Activated CD4-positive, alpha-beta T cell treated with anti-CD3 and anti-CD28 coated beads, Interleukin-2, amount 10 ng/mL, durations not matched to agents 7 days and 5 days (primary cell): ENCODE results near the gene UBR4. TPM values are rescaled to one million over a fixed set of nuclear protein-coding genes. Genes with fewer than 3 reads are reported as not detected.
A peak's percentile ranks its signal among the peaks of the same experiment; 100 is the strongest.
"Not testable (repeated sequence)": the region's sequence is repeated elsewhere in the genome, so short reads cannot be mapped to it uniquely, and the experiment has no call there.

ENCODE experiments used
- CTCF ChIA-PET: fragments of 350-600 bp; sonication (Branson Sonifier 250); formaldehyde crosslinking; loops from one replicate; lab custom pipeline; 2021; ENCODE audit warnings: antibody characterized with exemption; lab: Charles Lee
- POLR2A ChIA-PET: fragments of 350-600 bp; sonication (Branson Sonifier 250); formaldehyde crosslinking; loops from one replicate; lab custom pipeline; 2021; ENCODE audit warnings: antibody characterized with exemption; lab: Charles Lee
- DNase-seq: peaks from one replicate; pipeline ENCODE4 v3.0.0-alpha.2; 2020
- H3K27ac Mint-ChIP-seq: one replicate; pipeline ENCODE4 v1.8.0; 2021; ENCODE audit warnings: mild to moderate bottlenecking, moderate library complexity, mixed read lengths
- H3K27me3 Mint-ChIP-seq: one replicate; pipeline ENCODE4 v1.8.0; 2021; ENCODE audit warnings: mixed read lengths
- H3K36me3 Mint-ChIP-seq: one replicate; pipeline ENCODE4 v1.8.0; 2021; ENCODE audit warnings: low read depth, mixed read lengths
- H3K4me1 Mint-ChIP-seq: one replicate; pipeline ENCODE4 v1.8.0; 2021; ENCODE audit warnings: mixed read lengths
- H3K4me3 Mint-ChIP-seq: one replicate; pipeline ENCODE4 v1.8.0; 2021; ENCODE audit warnings: mild to moderate bottlenecking, moderate library complexity, mixed read lengths
- H3K9me3 Mint-ChIP-seq: one replicate; pipeline ENCODE4 v1.8.0; 2021; ENCODE audit warnings: mixed read lengths
- total RNA-seq, 2 experiments: library from RNA; stranded (reverse); gene quantifications; one replicate each; pipeline ENCODE4 v1.2.3, GENCODE V29; 2021

Gene UBR4
- total RNA-seq, result 100 to 1,000 TPM; 116 to 125 TPM

DNA sequence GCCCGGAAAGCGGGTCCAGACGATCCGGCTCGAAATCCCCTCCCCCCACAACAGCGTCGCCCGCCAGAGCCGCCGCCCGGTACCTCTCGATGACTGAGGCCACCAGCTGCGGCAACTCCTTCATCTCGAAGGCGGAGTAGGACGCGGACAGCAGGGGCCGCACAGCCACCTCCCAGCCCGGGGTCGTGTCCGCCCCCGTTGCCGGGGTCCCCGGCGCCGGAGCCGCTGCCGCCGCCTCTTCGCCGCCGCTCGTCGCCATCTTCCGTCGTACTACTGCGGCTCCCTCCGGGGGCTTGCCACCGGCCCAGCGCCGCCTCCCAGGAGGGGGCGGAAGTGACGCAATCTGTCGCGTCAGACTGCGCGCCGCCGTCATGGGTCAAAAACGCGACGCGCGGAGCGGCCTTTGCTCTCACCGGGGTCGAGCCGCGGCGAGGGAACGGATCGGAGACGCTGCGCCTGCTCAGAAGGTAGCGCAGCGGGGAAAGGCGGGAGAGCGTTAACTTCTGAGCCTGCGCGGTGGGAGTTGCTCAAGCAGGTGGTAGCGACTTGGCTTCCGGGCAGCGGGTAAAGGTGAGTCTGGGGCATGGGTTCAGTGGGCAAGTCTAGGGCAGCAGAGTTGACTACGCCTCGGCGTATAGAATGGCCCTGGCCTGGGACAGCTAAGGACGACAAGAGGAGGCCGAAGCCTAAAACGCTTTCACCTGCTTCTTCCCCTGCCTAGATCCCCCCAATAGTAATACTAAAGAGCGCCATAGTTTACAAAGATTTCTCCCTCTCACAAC lies at the start of gene UBR4:
Gene UBR4, minus strand, starts transcription at position 277 of the 782 bp plus-strand sequence. Its CDS starts 18 bp downstream, at position 259.
- POLR2A ChIA-PET, result no interaction called here
- CTCF ChIA-PET, result interaction anchor here (1.1 to 3.2 kb wide), 7 partner anchors 8 to 327 kb away, joined by 3 to 9 read pairs (median 4); no protein-coding TSS in a partner anchor
- H3K36me3 Mint-ChIP-seq, result peaks cover 27% of the 10 kb centered on the region

DNA sequence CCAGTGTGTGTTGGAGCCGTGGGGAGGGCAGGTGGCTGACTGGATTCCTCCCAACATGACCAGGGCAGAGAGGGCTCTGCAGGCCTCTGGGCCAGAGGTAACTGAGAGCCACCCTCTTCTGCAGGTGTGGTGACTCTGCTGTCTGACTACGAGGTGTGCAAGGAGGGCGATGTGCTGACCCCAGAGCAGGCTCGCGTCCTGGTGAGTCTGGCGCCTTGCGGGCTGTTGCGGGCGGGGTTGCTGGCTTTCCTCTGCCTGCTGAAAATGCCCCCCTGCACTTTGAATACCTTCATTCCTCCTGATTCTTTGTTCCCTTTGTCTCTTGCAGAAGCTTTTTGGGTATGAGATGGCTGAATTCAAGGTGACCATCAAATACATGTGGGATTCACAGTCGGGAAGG lies 48.3 kb upstream of the UBR4 start:
- Mint-ChIP-seq H3K27ac (no peak overlapping the region), H3K4me1 (peaks cover 15% of the 10 kb centered on the region), H3K4me3 (no peak overlapping the region), H3K36me3 (peaks cover 16% of the 10 kb centered on the region), H3K27me3 (no peaks in the 10 kb centered on the region), H3K9me3 (no peaks in the 10 kb centered on the region)
- DNase-seq, result no peak
- CTCF ChIA-PET, result no interaction called here
- POLR2A ChIA-PET, result no interaction called here

More for the DNA sequence above, at the start of gene UBR4:
- Mint-ChIP-seq H3K27ac (peak within 1 kb of the TSS; percentile 97), H3K4me3 (peak within 1 kb of the TSS; percentile 93), H3K27me3 (no peaks in the 10 kb centered on the region), H3K4me1 (peaks cover 74% of the 10 kb centered on the region), H3K9me3 (no peaks in the 10 kb centered on the region)
- peak; percentile 96 for DNase-seq

DNA sequence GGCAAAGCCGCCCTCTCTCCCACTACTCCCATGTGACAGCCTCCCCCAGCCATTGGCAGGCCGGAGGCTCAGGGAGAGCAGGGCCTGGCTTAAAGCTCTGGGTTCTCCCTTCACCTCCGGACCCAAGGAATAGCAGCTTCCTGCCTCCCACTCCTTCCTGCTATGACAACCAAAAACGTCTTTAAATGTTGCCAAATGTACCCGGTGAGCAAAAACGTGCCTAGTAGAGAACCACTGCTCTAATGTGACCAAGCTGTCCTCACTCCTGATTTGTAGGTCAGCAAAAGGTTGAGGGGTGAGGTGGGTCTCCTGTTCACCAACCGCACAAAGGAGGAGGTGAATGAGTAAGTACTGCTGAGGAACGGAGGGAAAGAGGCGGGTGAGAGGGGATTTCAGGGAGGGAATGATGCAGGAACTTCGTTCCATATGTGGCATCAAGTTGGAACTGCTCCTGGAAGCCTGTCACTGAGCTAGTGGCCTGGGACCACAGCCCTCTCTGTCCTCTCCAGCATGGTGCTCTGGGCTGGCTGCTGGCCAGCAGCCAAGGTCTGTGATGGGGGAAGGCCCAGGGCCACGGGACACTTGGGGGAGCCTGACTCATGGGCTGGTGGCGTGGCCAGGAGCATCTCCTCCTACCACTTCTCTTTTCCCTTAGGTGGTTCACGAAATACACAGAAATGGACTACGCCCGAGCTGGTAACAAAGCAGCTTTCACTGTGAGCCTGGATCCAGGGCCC lies 47.3 kb upstream of the UBR4 start:
- DNase-seq, result no peak
- CTCF ChIA-PET, result interaction anchor here (0.6 to 1.4 kb wide), 2 partner anchors 10 to 49 kb away, joined by 4 read pairs; no protein-coding TSS in a partner anchor
- Mint-ChIP-seq H3K4me3 (no peak overlapping the region), H3K36me3 (peaks cover 16% of the 10 kb centered on the region), H3K9me3 (no peaks in the 10 kb centered on the region), H3K27me3 (no peaks in the 10 kb centered on the region), H3K4me1 (peaks cover 22% of the 10 kb centered on the region), H3K27ac (no peak overlapping the region)
- POLR2A ChIA-PET, result no interaction called here

- H3K4me3 Mint-ChIP-seq, H3K27me3 Mint-ChIP-seq, DNase-seq, H3K27ac Mint-ChIP-seq, H3K9me3 Mint-ChIP-seq: not testable (repeated sequence)
- peaks cover 26% of the 10 kb centered on the region for H3K4me1 Mint-ChIP-seq
- POLR2A ChIA-PET, result interaction anchor here (0.6 kb wide), 1 partner anchor 111 kb away, joined by 4 read pairs; no protein-coding TSS in a partner anchor
- peaks cover 16% of the 10 kb centered on the region for H3K36me3 Mint-ChIP-seq
- CTCF ChIA-PET, result interaction anchor here (0.8 to 1.4 kb wide), 2 partner anchors 9 to 10 kb away, joined by 3 to 4 read pairs; no protein-coding TSS in a partner anchor
These were observed 46.2 kb upstream of the UBR4 start for GRCh38 chr1:19256301-19256700.

DNA sequence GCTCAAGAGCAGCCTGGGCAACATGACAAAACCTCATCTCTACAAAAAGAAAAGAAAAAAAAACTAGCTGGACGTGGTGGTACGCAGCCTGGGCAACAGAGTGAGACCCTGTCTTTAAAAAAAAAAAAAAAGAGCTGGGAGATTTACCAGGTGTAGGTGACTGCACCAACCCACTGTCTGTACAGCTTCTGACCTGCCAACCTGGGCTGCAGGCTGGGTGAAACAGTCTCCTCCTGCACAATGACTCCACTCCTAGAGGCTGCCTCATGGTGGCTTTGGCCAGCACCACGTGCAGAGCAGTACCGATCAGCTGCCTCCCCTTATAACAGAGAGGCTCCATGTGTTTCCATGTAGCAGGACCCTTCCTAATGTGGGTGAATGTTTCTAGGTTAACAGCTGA lies 45.2 kb upstream of the UBR4 start:
- H3K9me3 Mint-ChIP-seq, result no peaks in the 10 kb centered on the region
- H3K27ac Mint-ChIP-seq, result no peak overlapping the region
- H3K4me1 Mint-ChIP-seq, result peaks cover 35% of the 10 kb centered on the region
- POLR2A ChIA-PET, result no interaction called here
- no peaks in the 10 kb centered on the region for H3K27me3 Mint-ChIP-seq
- CTCF ChIA-PET, result no interaction called here
- peaks cover 16% of the 10 kb centered on the region for H3K36me3 Mint-ChIP-seq
- H3K4me3 Mint-ChIP-seq, result no peak overlapping the region
- DNase-seq, result no peak

- no peak for DNase-seq
- ChIA-PET POLR2A (no interaction called here), CTCF (no interaction called here)
- no peak overlapping the region for H3K4me3 Mint-ChIP-seq
- H3K27me3 Mint-ChIP-seq, result no peaks in the 10 kb centered on the region
- H3K9me3 Mint-ChIP-seq, result no peaks in the 10 kb centered on the region
- H3K27ac Mint-ChIP-seq, result peak overlapping the region; percentile 19
- peaks cover 12% of the 10 kb centered on the region for H3K36me3 Mint-ChIP-seq
- H3K4me1 Mint-ChIP-seq, result peaks cover 41% of the 10 kb centered on the region
These were observed 44.4 kb upstream of the UBR4 start for GRCh38 chr1:19254416-19254815.

- H3K4me1 Mint-ChIP-seq, result peaks cover 37% of the 10 kb centered on the region
- H3K9me3 Mint-ChIP-seq, result no peaks in the 10 kb centered on the region
- CTCF ChIA-PET, result interaction anchor here (0.6 to 3.6 kb wide), 6 partner anchors 10 to 402 kb away, joined by 3 to 14 read pairs (median 4); no protein-coding TSS in a partner anchor
- no peaks in the 10 kb centered on the region for H3K27me3 Mint-ChIP-seq
- peak within 1 kb of the TSS; percentile 97 for H3K27ac Mint-ChIP-seq
- H3K4me3 Mint-ChIP-seq, result peak within 1 kb of the TSS; percentile 98
- H3K36me3 Mint-ChIP-seq, result peaks cover under 1% of the 10 kb centered on the region
- DNase-seq, result peak; percentile 89
- POLR2A ChIA-PET, result no interaction called here
These were observed 41.5 kb upstream of the UBR4 start, which contains the start of the genes EMC1 and MRTO4 for GRCh38 chr1:19251305-19252196. Gene EMC1 (minus strand): TSS chr1:19251524. CDS start chr1:19251509, 15 bp downstream. Gene MRTO4 (plus strand): TSS chr1:19251805. CDS start chr1:19251836, 31 bp downstream.

- CTCF ChIA-PET, result interaction anchor here (1.4 to 3.6 kb wide), 4 partner anchors 10 to 403 kb away, joined by 4 to 14 read pairs (median 5); no protein-coding TSS in a partner anchor
- no peaks in the 10 kb centered on the region for H3K9me3 Mint-ChIP-seq
- peak; percentile 11 for DNase-seq
- peak overlapping the region; percentile 98 for H3K4me3 Mint-ChIP-seq
- peaks cover 37% of the 10 kb centered on the region for H3K4me1 Mint-ChIP-seq
- no peaks in the 10 kb centered on the region for H3K27me3 Mint-ChIP-seq
- H3K27ac Mint-ChIP-seq, result peak overlapping the region; percentile 97
- H3K36me3 Mint-ChIP-seq, result no peaks in the 10 kb centered on the region
- POLR2A ChIA-PET, result no interaction called here
These were observed 40.7 kb upstream of the UBR4 start for GRCh38 chr1:19250629-19251304.

DNA sequence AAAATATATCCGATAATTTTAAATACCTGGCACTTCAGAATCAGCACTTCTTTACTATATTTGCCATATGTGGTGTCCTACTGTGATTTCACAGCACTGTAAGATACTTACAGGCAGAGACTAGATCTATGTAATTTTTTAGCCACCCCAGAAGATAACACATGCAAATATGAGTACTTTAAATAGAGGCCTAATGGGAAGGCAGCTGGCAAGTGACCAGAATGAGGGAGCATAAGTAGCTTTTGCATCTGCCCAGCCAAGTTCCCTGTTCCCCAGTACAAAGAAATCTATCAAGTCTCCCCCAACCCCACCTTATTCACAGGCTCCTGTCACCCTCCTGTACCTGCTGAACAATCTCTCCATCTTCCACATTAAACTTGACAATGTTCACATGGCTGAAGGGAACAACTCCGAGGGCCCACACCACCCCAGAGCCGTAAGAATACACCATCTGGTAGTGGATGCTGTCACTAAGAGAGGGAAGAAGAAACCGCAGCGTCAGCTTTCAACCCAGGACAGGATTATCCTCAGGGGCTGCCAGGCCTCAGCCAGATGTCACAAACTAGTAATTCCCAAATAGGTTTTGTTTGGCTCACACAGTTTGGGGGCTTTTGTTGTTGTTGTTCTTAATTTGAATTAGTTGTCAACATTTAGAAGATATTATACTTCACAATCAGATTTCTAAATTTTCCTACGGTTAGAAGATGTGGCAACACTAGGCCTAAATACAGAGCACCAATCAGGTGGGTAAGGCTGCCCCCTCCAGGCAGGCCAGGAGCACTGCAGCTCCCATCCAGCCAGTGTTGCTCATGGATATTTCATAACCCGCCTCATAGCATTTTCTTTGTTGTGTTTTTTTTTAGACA lies 30.8 kb upstream of the UBR4 start:
- Mint-ChIP-seq H3K27me3 (no peaks in the 10 kb centered on the region), H3K36me3 (peaks cover 42% of the 10 kb centered on the region), H3K9me3 (no peaks in the 10 kb centered on the region), H3K4me1 (no peaks in the 10 kb centered on the region), H3K4me3 (no peak overlapping the region), H3K27ac (peak overlapping the region; percentile 54)
- peak; percentile 77 for DNase-seq
- POLR2A ChIA-PET, result no interaction called here
- CTCF ChIA-PET, result interaction anchor here (0.6 to 2.3 kb wide), 11 partner anchors 9 to 271 kb away, joined by 3 to 14 read pairs (median 4); partner anchors contain the start of genes EMC1 and MRTO4

DNA sequence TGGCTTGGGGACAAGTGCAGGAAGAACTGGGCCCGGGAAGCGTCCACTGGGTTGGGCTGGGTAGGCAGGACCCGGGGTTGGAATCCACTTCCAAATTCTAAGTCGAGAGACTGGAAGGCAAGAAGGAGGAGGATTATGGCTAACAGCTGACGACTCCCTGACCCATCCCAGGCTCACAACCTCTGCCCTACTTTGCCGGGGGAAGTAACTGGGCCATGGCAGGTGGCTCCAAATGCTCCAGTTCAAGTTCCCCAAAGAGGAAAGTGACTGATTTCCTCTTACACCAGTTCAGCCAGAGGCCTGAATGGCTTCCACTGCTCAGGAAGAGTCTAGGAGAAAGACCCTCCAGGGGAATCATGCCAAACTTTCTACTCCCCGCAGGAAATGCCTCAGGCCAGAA lies 29.8 kb upstream of the UBR4 start:
- no peak overlapping the region for H3K4me3 Mint-ChIP-seq
- H3K27me3 Mint-ChIP-seq, result no peaks in the 10 kb centered on the region
- no peak overlapping the region for H3K27ac Mint-ChIP-seq
- no peak for DNase-seq
- H3K4me1 Mint-ChIP-seq, result no peaks in the 10 kb centered on the region
- peaks cover 42% of the 10 kb centered on the region for H3K36me3 Mint-ChIP-seq
- no peaks in the 10 kb centered on the region for H3K9me3 Mint-ChIP-seq
- ChIA-PET POLR2A (no interaction called here), CTCF (interaction anchor here (0.9 to 2.3 kb wide), 4 partner anchors 12 to 60 kb away, joined by 3 to 14 read pairs (median 6); partner anchors contain the start of genes EMC1 and MRTO4)
